Measurements from ENCODE around the gene MESP2. TPM values are rescaled to one million over a fixed set of nuclear protein-coding genes. Genes with fewer than 3 reads are reported as not detected.

The MESP2 gene
- total and polyA plus RNA-seq, 2 of the 8 experiments (the other 6 are each of a cell fraction or from before 2014, with no cell fraction given), result 0.35 to 0.80 TPM

GRCh38 chr15:89794627-89795241 is 18.6 kb downstream of the MESP2 start:
- H3K18ac ChIP-seq (ENCODE audit: extremely low read depth, low read length), result no peak overlapping the region
- H3K14ac ChIP-seq (ENCODE audit: insufficient read length), result no peak overlapping the region
- no peak overlapping the region for H2BK5ac ChIP-seq (ENCODE audit: low read depth, low read length)
- no peak overlapping the region for H3K23ac ChIP-seq (ENCODE audit: insufficient read length)
- H3K4ac ChIP-seq (replicated peaks; ENCODE audit: insufficient read length, low read depth, low read length), result no peak overlapping the region
- no peaks in the 10 kb centered on the region for H3K4me1 ChIP-seq (replicated peaks in 1 of 4; ENCODE audit: control insufficient read depth in 3 of 4, insufficient read depth in 4 of 4, low read length in 3 of 4)
- ChIA-PET POLR2A (ENCODE audit: partially characterized antibody) (interaction anchor here (1.4 kb wide), 1 partner anchor 9 kb away, joined by 3 read pairs; no protein-coding TSS in a partner anchor), CTCF (ENCODE audit: partially characterized antibody) (interaction anchor here (1.2 to 4.6 kb wide), 4 partner anchors 18 to 53 kb away, joined by 3 to 26 read pairs (median 3); partner anchors contain the start of gene MESP2)
- no peak overlapping the region for H2BK15ac ChIP-seq (ENCODE audit: low read length)
- DNase-seq (ENCODE audit: low read depth in 1 of 2, low spot score in 2 of 2) (no peak), FAIRE-seq (no peak)
- H4K5ac ChIP-seq (ENCODE audit: insufficient read length, low read depth, low read length), result no peak overlapping the region
- no peak overlapping the region for H2BK12ac ChIP-seq (ENCODE audit: low read depth, low read length)
- H4K20me1 ChIP-seq (replicated peaks in 1 of 2; ENCODE audit: control insufficient read depth in 1 of 2, insufficient read depth in 2 of 2, low read length in 2 of 2), result no peaks in the 10 kb centered on the region
- no peak overlapping the region for H2BK120ac ChIP-seq (replicated peaks; ENCODE audit: low read depth, low read length)
- H3K56ac ChIP-seq (replicated peaks; ENCODE audit: insufficient read length, low read depth, low read length), result no peak overlapping the region
- no peak overlapping the region for H3K4me3 ChIP-seq (ENCODE audit: extremely low read depth in 1 of 4, insufficient read depth in 2 of 4, low read depth in 3 of 4, low read length in 4 of 4)
- no peaks in the 10 kb centered on the region for H3K79me1 ChIP-seq (ENCODE audit: low read depth, low read length)
- no peaks in the 10 kb centered on the region for H3K23me2 ChIP-seq (ENCODE audit: low read depth, low read length)
- H2AFZ ChIP-seq (ENCODE audit: low read length), result no peak overlapping the region
- no peaks in the 10 kb centered on the region for H3K79me2 ChIP-seq (ENCODE audit: control insufficient read depth in 1 of 2, insufficient read depth in 2 of 2, low read length in 2 of 2)
- no peaks in the 10 kb centered on the region for H3K9me3 ChIP-seq (ENCODE audit: insufficient read depth in 2 of 2, low read depth in 1 of 2, low read length in 1 of 2)
- H3K9ac ChIP-seq (replicated peaks in 1 of 4; ENCODE audit: extremely low read depth in 1 of 4, low read depth in 3 of 4, low read length in 3 of 4), result no peak overlapping the region
- WGBS, 2 experiments (ENCODE audit: extremely low coverage in 1 of 2, insufficient coverage in 1 of 2, insufficient read length in 1 of 2, insufficient replicate concordance in 2 of 2, low coverage in 1 of 2, low lambda C conversion rate in 2 of 2, missing lambda C conversion rate in 1 of 2), result 73% methylated on average over 5 of the region's 5 CpGs; no CpG with 5 or more reads in 1 of the 2 experiments
- no peak overlapping the region for H3K27ac ChIP-seq (ENCODE audit: low read depth, low read length)
- H4K8ac ChIP-seq (ENCODE audit: extremely low read depth, insufficient read depth, low read length), result no peak overlapping the region
- H2AK5ac ChIP-seq (ENCODE audit: low read depth, low read length), result no peak overlapping the region
- H3K27me3 ChIP-seq (replicated peaks in 1 of 4; ENCODE audit: control insufficient read depth in 3 of 4, extremely low read depth in 1 of 4, insufficient read depth in 3 of 4, low read length in 3 of 4), result peaks cover 0 to 3% (median 0%) of the 10 kb centered on the region in 4 experiments; a peak in 1 of 7 replicates
- no peak overlapping the region for H2BK20ac ChIP-seq (ENCODE audit: low read length)
- no peaks in the 10 kb centered on the region for H3K36me3 ChIP-seq (ENCODE audit: control insufficient read depth in 2 of 4, insufficient read depth in 4 of 4, low read length in 3 of 4)
- no peak overlapping the region for H3K4me2 ChIP-seq (ENCODE audit: insufficient read depth in 1 of 2, low read depth in 2 of 2, low read length in 2 of 2)
- H4K91ac ChIP-seq (replicated peaks; ENCODE audit: insufficient read length, low read length), result no peak overlapping the region
- no peak for TF ChIP-seq CBX8 (IDR thresholded peaks at IDR 0.05; ENCODE audit: borderline replicate concordance, low read depth, low read length)
- no peak for TF ChIP-seq RBBP5 (IDR thresholded peaks at IDR 0.05; ENCODE audit: borderline replicate concordance, low read depth, low read length)
- TF ChIP-seq FOSL1 (IDR thresholded peaks at IDR 0.05; ENCODE audit: insufficient read depth, low read depth, low read length), result no peak
- no peak for TF ChIP-seq RNF2 (IDR thresholded peaks at IDR 0.05; ENCODE audit: borderline replicate concordance, low read depth, low read length, missing control alignments, poor library complexity, severe bottlenecking)
- no peak for TF ChIP-seq TAF7 (optimal IDR thresholded peaks at IDR 0.05; ENCODE audit: borderline replicate concordance, low read depth, low read length)
- TF ChIP-seq KDM5A (IDR thresholded peaks at IDR 0.05; ENCODE audit: low read length), result no peak
- TF ChIP-seq CBX5 (IDR thresholded peaks at IDR 0.05; ENCODE audit: low read depth, low read length), result no peak
- TF ChIP-seq CHD2 (IDR thresholded peaks at IDR 0.05; ENCODE audit: low read length), result no peak
- no peak for TF ChIP-seq ASH2L (IDR thresholded peaks at IDR 0.05; ENCODE audit: low read length)
- TF ChIP-seq SIRT6 (IDR thresholded peaks at IDR 0.05; ENCODE audit: low read length), result no peak
- TF ChIP-seq POLR2A (IDR thresholded peaks at IDR 0.05; ENCODE audit: control extremely low read depth in 1 of 2, low read depth in 2 of 2, low read length in 2 of 2), result no peak
- no peak for TF ChIP-seq TAF1 (IDR thresholded peaks at IDR 0.05; ENCODE audit: low read depth, low read length)
